Activated T-cell treated with anti-CD3 and anti-CD28 coated beads for 4 hours (primary cell): ENCODE measurements around the gene COL27A1.

ENCODE experiments used
- DNase-seq: peaks from one replicate; pipeline ENCODE4 v3.0.0-alpha.2; 2020

The COL27A1 gene

DNA sequence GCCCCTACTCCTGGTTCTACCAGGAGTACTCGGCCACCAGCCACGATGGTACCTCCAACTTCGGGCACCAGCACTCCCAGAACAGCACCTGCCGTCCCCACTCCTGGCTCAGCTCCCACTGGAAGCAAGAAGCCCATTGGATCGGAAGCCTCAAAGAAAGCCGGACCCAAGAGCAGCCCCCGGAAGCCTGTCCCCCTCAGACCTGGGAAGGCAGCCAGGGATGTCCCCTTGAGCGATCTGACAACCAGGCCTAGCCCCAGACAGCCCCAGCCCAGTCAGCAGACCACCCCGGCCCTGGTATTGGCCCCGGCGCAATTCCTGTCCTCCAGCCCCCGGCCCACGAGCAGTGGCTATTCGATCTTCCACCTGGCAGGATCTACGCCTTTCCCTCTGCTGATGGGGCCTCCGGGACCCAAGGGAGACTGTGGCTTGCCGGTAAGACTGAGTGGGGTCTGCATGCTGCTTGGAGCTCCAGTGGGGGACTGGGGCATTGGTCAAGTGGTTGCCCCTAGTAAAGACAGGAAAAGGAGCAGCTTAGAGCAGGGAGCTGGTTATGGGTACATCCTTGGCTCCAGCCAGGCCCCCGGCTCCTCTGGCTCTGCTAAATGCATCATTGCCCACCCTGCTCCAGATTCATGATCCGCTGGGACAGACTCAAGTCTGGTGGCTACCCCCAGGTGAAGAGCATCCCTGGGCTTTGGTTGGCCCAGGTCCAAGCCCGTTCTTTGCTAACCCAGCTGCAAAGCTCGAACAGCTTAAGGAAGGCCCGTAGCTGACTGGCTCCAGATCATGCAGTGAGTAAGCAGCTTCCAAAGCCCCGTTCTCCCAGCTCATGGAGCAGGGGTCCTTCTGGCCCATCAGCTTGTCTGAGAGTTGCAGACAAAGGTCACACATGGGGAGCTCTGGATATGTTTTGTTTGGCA is 14.0 kb downstream of the COL27A1 start:
- no peak for DNase-seq

DNA sequence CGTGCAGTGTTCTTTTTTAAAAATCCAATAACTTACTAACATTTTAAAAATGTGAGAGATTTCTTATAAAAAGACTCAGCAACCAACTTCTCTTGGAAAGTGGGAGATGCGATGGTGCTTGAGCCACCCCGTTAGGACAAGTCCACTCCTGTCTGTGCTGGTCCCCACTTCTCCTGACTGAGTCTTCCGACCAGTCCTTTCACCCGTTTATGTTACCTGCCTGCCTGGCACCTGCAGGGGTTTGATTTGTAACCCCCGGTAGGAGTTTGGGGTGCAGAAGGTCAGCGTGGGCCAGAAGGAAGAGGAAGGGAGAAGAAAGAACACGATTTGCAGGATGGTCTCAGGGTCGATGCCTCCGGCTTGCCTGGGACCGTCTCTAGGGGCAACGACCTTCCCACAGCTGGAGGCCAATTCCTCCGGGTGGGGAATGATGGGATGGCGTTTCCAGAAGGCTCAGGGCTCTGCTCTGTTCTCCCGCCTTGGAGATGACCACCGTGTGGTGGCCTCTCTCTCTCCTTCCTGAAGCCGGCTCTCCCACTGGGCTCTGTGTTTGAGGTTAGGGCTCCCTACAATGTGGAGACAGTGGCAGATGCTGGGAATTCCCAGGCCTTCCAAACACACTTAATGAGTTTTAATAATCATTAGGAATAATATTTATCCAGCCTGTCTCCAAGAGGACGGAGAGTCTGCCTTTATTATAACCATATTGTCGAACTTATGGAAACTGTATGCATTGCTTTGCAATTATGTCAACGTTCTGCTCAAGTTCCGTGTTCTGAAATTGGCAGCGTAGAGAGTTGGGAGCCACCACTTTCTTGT is 14.8 kb downstream of the COL27A1 start:
- DNase-seq: no peak

DNA sequence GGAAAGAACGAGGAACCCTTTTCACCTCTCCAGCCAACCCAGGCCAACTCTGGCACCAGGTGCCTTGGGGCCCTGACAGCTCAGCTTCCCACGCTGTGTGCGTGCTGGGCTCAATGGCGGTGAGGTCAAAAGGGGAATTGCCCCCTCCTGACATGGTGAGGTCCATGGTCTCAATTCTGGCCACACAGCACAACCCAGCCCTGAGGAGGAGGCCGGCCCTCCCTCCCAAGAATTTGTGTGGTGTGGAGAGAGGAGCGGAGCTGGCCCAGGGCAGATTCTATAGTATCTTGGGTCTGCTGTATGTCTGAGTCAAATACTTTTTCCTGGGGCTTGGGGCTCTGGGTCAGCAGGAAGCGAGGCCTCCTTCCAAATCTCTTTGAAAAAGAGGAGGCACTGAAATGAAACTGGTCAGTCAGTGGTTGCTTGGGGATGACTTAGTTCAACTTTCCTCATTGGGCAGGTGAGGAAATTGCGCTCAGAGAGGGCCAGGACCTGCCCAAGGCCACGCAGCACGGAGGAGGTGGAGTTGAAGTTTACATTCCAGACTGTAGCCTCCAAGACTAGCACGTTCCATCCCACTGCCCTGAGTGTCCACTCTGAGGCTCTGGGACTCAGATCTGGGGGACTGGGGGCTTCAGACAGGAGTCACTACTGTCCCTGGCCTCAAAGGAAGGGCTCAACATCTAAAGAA is 15.6 kb downstream of the COL27A1 start:
- DNase-seq: no peak

GRCh38 chr9:114171500-114171899 is 16.2 kb downstream of the COL27A1 start:
- DNase-seq: no peak

DNA sequence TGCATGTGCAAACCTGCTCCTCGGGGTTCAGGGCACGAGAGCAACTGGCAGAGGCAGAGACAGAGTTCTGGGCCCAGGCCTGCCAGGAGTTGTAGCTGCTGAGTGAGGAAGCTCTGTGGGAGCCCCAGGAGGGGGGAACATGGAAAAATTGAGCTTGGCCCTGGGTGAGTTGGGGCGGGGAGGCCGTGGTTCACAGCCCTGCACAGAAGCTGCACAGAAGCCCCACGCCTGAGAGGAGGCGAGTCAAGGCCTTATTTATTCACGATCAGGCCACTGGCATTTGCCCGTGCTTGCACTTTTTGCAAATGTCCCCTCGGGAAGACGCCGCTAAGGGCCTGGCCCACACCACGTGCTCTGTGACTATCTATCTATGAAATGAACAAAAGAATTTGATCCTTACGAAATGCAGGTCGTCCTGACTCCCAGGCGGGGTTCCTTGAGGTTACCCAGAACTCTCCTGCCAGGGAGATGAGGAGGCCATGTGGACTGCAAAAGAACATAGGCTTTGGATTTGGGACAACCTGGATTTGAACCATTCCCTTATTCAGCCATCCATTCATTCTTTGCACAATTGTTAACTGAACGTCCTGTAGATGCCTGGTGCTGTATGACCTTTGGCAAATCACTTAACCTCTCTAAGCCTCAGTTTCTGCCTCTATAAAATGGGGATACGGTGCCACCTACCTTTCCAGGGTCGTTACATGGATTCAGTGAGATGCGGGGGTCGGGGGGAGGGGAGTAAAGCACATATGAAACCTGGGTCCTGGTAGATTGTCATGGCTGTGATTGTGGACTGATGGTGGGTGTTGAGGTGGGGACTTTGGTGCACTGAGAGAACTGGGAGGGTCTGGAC is 17.9 kb downstream of the COL27A1 start:
- DNase-seq: no peak

DNA sequence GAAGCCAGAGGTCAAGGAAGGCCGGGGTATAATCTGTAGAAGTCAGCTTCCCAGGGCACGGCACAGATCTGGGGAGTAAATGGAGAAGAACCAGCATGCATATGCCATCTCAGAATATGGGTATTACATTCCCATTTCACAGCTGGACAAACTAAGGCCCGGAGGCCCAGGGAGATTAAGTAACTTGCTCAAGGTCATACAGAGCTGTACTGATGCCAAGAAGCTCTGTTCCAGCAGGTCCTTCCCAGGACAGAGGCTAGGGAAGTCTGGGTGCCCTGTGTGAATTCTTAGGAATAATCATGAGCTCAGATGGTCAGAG is 19.2 kb downstream of the COL27A1 start:
- DNase-seq: no peak

DNA sequence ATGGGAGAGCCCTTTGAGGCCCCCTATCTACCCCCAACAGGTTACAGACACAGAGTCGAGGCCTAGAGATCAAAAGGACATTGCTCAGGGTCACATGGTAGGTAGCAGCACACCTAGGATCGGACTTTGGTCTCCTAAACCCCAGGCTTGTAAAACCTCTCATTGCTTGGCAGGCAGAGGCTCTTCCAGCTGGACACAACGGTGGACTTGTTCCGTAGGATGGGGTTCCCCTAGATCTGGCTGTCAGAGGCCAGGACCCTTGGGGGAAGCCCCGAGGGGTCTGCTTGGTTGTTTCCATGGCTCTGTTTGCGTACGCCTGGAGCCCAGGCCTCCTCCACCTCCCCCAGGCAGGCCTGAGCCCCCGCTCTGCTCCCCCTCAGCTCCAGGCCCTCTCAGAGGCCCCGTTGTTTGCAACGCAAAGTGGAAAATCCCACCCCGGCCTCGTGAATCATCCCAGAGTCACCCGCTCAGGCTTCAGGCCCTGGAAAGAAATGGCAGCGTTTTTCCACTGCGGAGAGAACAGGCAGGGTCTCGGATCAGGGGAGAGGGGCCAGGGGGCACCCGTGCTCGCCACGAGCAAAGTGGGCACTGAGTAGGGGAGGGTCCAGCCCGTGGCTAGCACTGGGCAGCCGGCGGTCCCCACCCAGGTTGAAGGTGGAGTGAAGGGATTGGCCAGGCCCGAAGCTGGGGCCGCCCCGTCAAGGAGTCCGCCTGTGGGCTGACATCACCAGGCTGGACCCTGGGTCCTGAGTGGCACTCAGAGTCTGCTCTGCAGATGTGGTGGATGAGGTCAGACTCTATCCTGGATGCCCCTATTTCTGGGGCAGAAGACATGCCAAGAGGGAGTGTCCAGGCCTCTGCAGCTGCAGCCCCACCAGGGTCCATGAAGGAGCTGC is 19.8 kb downstream of the COL27A1 start:
- no peak for DNase-seq

DNA sequence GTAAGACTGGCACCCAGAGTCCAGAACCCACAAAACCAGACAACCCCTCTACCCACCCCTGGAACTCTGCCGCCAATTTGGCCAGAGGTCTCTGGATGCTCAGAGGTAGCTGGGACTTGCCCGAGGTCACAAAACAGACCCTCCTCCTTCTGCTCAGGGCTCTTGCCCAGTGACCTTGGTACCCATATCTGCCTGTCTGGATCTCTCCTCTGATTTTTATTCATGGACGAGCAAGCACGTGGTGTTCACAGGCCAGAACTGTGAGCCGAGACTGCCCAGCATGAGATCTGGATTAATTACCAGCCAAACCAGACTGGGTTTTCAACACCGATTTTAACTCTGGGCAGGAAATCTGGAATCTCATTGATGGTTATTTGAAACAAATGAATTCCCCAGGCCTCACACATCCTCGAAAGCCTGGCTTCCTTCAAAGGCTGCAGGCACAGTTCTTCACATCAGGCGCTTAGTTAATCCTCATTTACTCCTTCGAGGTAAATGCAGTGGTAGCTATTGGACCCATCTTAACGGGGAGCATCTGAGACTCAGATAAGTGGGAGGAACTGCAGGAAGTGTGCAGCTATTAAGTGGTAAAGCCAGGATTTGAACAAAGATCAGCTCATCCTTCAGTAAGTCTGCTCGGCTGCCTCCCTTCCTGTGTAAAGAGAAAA is 21.4 kb downstream of the COL27A1 start:
- no peak for DNase-seq

DNA sequence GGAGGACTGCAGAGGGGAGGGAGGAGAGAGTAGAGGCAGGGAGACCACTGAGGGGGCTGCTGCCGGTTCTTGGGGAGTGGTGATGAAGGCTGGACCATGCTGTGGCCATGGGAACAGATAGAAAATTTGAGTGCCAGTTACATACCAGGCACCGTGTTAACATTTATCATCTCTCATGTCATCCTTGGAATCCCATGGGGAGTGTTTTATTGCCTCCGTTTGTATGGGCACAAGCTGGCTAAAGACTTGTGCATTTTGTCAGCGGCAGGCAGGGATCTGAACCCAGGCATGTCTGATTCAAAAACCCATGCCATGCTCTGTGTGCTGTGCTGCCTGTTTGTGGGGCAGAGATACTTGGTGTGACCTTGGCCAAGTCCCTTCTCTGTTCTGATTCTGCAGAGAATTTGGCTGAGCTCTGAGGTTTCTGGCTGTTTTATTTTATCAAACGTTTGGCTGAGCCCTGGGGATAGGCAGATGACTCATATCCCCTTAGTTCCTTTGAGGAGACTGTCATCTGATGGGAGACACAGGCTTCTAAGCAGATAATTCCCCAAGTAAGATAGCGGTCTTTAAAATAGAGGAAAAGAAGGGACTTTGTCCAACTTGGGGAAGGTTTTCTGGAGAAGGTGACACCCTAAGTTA is 22.2 kb downstream of the COL27A1 start:
- no peak for DNase-seq

DNA sequence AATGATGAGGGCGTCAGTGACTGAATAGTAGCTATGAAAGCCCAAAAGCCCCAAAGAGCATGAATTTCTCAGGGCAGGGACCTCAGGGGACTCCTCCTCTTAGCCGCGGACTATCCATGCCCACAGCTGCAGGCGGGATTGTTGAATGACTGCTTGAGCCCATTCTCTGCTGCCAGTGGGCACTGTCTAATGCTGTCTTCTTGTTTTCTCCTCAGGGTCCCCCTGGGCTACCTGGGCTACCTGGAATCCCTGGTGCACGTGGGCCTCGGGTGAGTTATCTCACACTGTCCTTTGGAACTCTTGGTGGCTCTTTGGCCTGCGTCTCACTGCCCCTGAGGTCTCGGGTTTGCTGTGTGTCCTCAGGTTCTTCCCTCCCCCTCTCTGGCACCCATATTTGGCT is 22.7 kb downstream of the COL27A1 start:
- no peak for DNase-seq

DNA sequence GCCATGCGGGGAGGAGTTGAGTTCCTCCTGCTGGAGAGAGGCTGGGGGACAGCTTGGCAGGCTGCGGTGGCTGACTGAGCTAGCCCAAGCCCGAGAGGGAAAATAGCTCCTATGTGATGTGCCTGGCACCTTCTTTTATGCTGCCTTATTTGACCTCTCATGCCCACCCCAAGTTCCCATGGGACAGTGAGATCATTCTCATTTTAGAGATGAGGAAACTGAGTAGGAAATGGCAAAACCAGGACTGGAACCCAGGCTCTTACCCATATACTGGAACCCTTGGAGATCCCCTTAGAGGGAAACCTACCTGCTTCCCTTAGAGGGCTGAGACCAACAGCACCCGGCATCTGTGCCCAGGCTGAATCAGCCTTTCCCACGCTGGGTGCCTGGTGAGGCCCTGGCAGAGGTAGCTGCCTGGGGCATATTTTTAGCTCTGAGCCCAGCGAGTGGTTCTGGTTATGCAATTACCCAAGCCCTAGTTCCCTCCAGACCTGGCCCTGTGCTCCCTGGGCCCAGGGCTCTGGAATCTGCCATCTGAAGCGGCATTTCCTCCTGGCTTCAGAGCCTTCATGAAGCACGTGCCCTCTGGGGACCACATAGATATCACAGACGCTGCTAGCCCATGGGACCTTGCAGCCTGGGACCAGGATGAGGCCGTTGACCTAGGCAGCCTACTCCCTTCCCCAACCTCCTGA is 23.6 kb downstream of the COL27A1 start:
- no peak for DNase-seq

DNA sequence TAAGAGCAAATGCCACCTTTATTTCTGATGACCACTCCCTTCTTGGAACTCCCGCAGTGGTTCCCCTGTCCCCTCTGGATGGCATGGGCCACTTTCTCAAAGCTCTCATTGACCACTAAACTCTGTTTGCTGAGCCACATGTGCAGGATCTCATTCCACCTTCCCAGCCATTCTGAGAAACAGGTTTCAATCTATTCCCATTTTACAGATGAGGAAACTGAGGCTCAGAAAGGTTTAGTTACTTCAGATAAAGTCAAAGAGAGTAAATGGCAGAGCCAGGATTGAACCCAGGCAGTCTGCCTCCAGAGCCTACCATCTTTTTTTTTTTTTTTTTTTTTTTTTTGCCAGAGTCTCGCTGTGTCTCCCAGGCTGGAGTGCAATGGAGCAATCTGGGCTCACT is 24.2 kb downstream of the COL27A1 start:
- no peak for DNase-seq

- no peak for DNase-seq
Observed at GRCh38 chr9:114180696-114181606, 25.6 kb downstream of the COL27A1 start.

GRCh38 chr9:114181607-114182409 is 26.5 kb downstream of the COL27A1 start:
- DNase-seq: no peak

- no peak for DNase-seq
Observed at GRCh38 chr9:114183006-114183405, 27.7 kb downstream of the COL27A1 start.

- DNase-seq: no peak
Observed at GRCh38 chr9:114184071-114184470, 28.7 kb downstream of the COL27A1 start.

GRCh38 chr9:114184866-114185265 is 29.5 kb downstream of the COL27A1 start:
- no peak for DNase-seq
